DND-41 (cell line): Measurements from ENCODE around the gene GPX3.

ENCODE experiments used
- ATAC-seq: fragments of 200-7000 bp; cut with Tn5 transposase; 3 replicates; pipeline ENCODE4 v1.9.1; 2021; ENCODE audit warnings: low read depth; ENCODE audit not compliant: insufficient read depth
- DNase-seq: peaks from one replicate; pipeline ENCODE4 v3.0.0-alpha.2; 2020
- H2AFZ ChIP-seq: 2 replicates; pipeline ENCODE4 v1.6.0; 2012; ENCODE audit warnings: low read depth, low read length
- H3K27ac ChIP-seq: 2 replicates; pipeline ENCODE4 v1.5.1; 2012; ENCODE audit warnings: low read length, inconsistent platforms
- H3K27me3 ChIP-seq: fragments of 200-600 bp; sonication (generic); 2 replicates; pipeline ENCODE4 v1.6.0; 2012; ENCODE audit warnings: low read length, mild to moderate bottlenecking, inconsistent platforms; ENCODE audit not compliant: insufficient read depth, poor library complexity
- H3K36me3 ChIP-seq: 2 replicates; pipeline ENCODE4 v1.5.1; 2012; ENCODE audit warnings: low read length, inconsistent platforms; ENCODE audit not compliant: insufficient read depth
- H3K4me1 ChIP-seq: 2 replicates; pipeline ENCODE4 v1.5.1; 2012; ENCODE audit warnings: mild to moderate bottlenecking, low read length; ENCODE audit not compliant: insufficient read depth
- H3K4me2 ChIP-seq: 2 replicates; pipeline ENCODE4 v1.6.0; 2012; ENCODE audit warnings: mild to moderate bottlenecking, moderate library complexity, low read length, inconsistent platforms; ENCODE audit not compliant: insufficient read depth
- H3K4me3 ChIP-seq, 2 experiments: fragments of 200-600 bp in 1 of 2; shearing (Covaris generic) in 1 of 2; 2 replicates each; pipeline ENCODE4 v1.5.1; 2012 to 2016; ENCODE audit warnings: inconsistent platforms in 2 of 2, low read length in 2 of 2, mild to moderate bottlenecking in 2 of 2, low read depth in 1 of 2, moderate library complexity in 1 of 2
- H3K79me2 ChIP-seq: 2 replicates; pipeline ENCODE4 v1.6.0; 2012; ENCODE audit warnings: low read length, inconsistent platforms; ENCODE audit not compliant: insufficient read depth
- H3K9ac ChIP-seq: 2 replicates; pipeline ENCODE4 v1.6.0; 2012; ENCODE audit warnings: low read depth, mild to moderate bottlenecking, inconsistent platforms, low read length, moderate library complexity
- H3K9me3 ChIP-seq: 2 replicates; pipeline ENCODE4 v1.5.1; 2012; ENCODE audit warnings: low read length, moderate library complexity, mild to moderate bottlenecking, inconsistent platforms; ENCODE audit not compliant: insufficient read depth, severe bottlenecking
- H4K20me1 ChIP-seq: 2 replicates; pipeline ENCODE4 v1.6.0; 2012; ENCODE audit warnings: low read length; ENCODE audit not compliant: insufficient read depth
- CTCF ChIP-seq: IDR thresholded peaks from 2 replicates; pipeline ENCODE4 v1.5.1; 2012; ENCODE audit warnings: borderline replicate concordance, low read length, moderate library complexity, mild to moderate bottlenecking; ENCODE audit not compliant: poor library complexity, severe bottlenecking; ENCODE audit errors: extremely low read depth
- EZH2 ChIP-seq: IDR thresholded peaks from 3 replicates; pipeline ENCODE4 v1.6.1; 2012; ENCODE audit warnings: borderline replicate concordance, low read depth, mild to moderate bottlenecking, moderate library complexity, low read length, inconsistent platforms; ENCODE audit not compliant: severe bottlenecking

The GPX3 gene

DNA sequence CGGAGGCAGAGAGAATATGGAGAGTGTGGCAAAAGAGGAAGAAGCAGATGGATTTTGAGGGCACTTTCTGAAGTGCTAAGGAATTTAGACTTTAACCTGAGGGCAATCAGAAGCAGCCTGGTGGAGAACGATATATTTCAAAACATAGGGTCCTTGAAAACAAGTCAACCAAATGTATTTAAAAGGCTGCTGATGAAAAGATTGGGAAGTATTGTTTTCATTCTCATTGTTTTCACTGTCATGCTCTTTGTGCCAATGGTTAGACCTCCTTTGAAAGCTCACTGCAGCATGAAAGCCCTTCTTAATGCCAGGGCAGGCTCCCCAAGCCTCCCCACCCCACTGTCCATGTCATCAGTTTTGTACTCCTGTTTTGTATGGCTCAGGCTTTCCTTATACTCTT lies 2.5 kb upstream of the GPX3 start:
- DNase-seq (no peak), ATAC-seq (no peak)
- no peaks in the 10 kb centered on the region for H4K20me1 ChIP-seq
- H3K27ac ChIP-seq = no peak overlapping the region
- H3K4me2 ChIP-seq = no peak overlapping the region
- H2AFZ ChIP-seq = no peak overlapping the region
- peaks cover 13% of the 10 kb centered on the region for H3K4me1 ChIP-seq
- TF ChIP-seq EZH2 (no peak), CTCF (no peak)
- no peak overlapping the region for H3K4me3 ChIP-seq
- H3K9ac ChIP-seq = no peak overlapping the region
- H3K9me3 ChIP-seq = no peaks in the 10 kb centered on the region
- H3K36me3 ChIP-seq = no peaks in the 10 kb centered on the region
- H3K79me2 ChIP-seq = no peaks in the 10 kb centered on the region
- no peaks in the 10 kb centered on the region for H3K27me3 ChIP-seq

DNA sequence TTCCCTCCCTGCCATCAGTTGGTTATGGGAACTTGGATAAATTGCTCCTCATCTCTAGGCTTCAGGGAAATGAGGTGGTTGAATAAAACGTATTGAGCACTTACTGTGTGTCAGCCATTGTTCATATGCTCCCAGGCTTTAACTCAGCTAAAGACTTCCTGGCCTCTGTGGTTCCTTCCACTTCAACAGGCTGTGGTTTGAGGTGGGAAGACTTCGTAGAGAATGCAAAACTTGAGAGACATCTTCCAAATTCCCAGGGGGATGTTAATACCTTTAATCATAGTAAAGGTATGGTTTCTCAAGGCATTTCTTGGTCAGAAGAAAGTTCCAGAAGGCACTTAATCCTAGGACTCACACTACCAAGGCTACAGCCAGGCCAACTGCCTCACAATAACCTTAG lies 1.5 kb upstream of the GPX3 start:
- DNase-seq = peak; percentile 37
- peak; percentile 88 for ATAC-seq
- no peak overlapping the region for H3K4me3 ChIP-seq
- H3K79me2 ChIP-seq = no peaks in the 10 kb centered on the region
- TF ChIP-seq EZH2 = no peak
- TF ChIP-seq CTCF = no peak
- H3K27ac ChIP-seq = no peak overlapping the region
- H3K9ac ChIP-seq = no peak overlapping the region
- no peaks in the 10 kb centered on the region for H3K36me3 ChIP-seq
- no peaks in the 10 kb centered on the region for H3K9me3 ChIP-seq
- no peak overlapping the region for H3K4me2 ChIP-seq
- H3K27me3 ChIP-seq = no peaks in the 10 kb centered on the region
- H2AFZ ChIP-seq = no peak overlapping the region
- no peaks in the 10 kb centered on the region for H4K20me1 ChIP-seq
- H3K4me1 ChIP-seq = peaks cover 13% of the 10 kb centered on the region

DNA sequence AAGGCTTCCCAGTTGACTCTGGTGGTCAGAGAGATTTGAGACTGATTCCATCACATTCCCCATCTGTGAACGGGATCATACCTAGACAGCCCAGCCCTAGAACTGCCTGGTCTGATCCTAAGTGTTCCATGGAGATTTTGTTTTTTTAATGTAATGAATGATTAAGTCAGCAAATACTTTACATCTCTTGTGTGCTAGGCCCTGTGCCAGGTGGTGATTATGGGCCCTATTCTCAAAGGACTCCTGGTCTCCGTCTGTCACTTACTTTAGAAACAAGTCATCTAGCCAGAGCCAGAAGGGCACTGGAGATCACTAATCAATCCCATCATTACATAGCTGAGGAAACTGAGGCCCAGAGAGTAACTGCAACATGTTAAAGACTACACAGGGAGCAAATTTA lies 1.1 kb upstream of the GPX3 start:
- TF ChIP-seq CTCF (no peak), EZH2 (no peak)
- H3K36me3 ChIP-seq = no peaks in the 10 kb centered on the region
- DNase-seq = no peak
- H3K27me3 ChIP-seq = no peaks in the 10 kb centered on the region
- no peak overlapping the region for H3K4me3 ChIP-seq
- H3K9ac ChIP-seq = no peak overlapping the region
- peaks cover 13% of the 10 kb centered on the region for H3K4me1 ChIP-seq
- no peak overlapping the region for H2AFZ ChIP-seq
- H3K27ac ChIP-seq = no peak overlapping the region
- H3K79me2 ChIP-seq = no peaks in the 10 kb centered on the region
- no peaks in the 10 kb centered on the region for H3K9me3 ChIP-seq
- no peaks in the 10 kb centered on the region for H4K20me1 ChIP-seq
- no peak overlapping the region for H3K4me2 ChIP-seq
- 0 out of 3 replicates have a peak, but pooled peaks have one; percentile 3 for ATAC-seq

DNA sequence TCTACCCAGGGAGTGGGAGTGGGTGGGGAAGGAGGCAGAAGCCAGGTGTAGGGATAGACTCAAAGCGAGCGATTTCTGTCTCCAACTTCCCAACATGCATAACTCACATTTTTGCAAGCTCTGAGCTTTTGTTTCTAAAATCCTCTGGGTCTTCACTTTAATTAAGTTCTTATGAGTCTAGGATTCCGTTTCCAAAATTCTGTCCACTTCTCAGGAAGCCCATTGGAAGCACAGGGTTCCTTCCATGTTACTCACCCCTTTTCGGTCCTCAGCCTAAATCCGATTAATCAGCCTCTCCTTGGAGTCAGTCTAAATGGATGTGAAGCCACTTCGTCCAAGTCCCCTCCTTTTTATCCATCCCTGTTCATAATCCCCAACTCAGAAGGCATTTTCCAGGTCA lies 1.4 kb downstream of the GPX3 start:
- Histone ChIP-seq H3K4me3 (no peak overlapping the region), H3K27me3 (no peaks in the 10 kb centered on the region), H2AFZ (no peak overlapping the region), H3K79me2 (no peaks in the 10 kb centered on the region), H4K20me1 (no peaks in the 10 kb centered on the region), H3K4me2 (no peak overlapping the region), H3K36me3 (no peaks in the 10 kb centered on the region), H3K9me3 (no peaks in the 10 kb centered on the region), H3K4me1 (peaks cover 13% of the 10 kb centered on the region), H3K27ac (no peak overlapping the region), H3K9ac (no peak overlapping the region)
- DNase-seq = no peak
- ATAC-seq = no peak
- TF ChIP-seq CTCF (no peak), EZH2 (no peak)
